Neural cell (in vitro differentiated cells): ENCODE measurements around the gene CLDN6. TPM values are rescaled to one million over a fixed set of nuclear protein-coding genes. Genes with fewer than 3 reads are reported as not detected.
A peak's percentile ranks its signal among the peaks of the same experiment; 100 is the strongest.

ENCODE experiments used
- H2AFZ ChIP-seq: fragments of 200-600, 300-800 bp; sonication (generic), shearing (Covaris generic); 2 replicates; pipeline ENCODE4 v1.6.0; 2014; ENCODE audit warnings: low read depth, mild to moderate bottlenecking, antibody characterized with exemption, low read length, moderate library complexity
- H3F3A ChIP-seq: fragments of 200-600 bp; shearing (Covaris generic); 2 replicates; pipeline ENCODE4 v1.6.1; 2016; ENCODE audit warnings: mild to moderate bottlenecking, moderate library complexity, mixed read lengths, antibody characterized with exemption, low read length; ENCODE audit not compliant: insufficient read depth, poor library complexity, severe bottlenecking
- H3K27ac ChIP-seq: fragments of 200-600, 300-800 bp; sonication (generic), shearing (Covaris generic); 2 replicates; pipeline ENCODE4 v1.5.1; 2014; ENCODE audit warnings: mild to moderate bottlenecking, low read length, moderate library complexity
- H3K27me3 ChIP-seq: fragments of 300-800, 200-600 bp; sonication (generic), shearing (Covaris generic); 2 replicates; pipeline ENCODE4 v1.6.0; 2014; ENCODE audit warnings: mild to moderate bottlenecking, low read depth, low read length, moderate library complexity; ENCODE audit not compliant: insufficient read depth
- H3K36me3 ChIP-seq: fragments of 300-800, 200-600 bp; sonication (generic), shearing (Covaris generic); 2 replicates; pipeline ENCODE4 v1.5.1; 2014; ENCODE audit warnings: mild to moderate bottlenecking, antibody characterized with exemption, low read length, moderate library complexity; ENCODE audit not compliant: insufficient read depth
- H3K4me2 ChIP-seq: fragments of 300-800, 200-600 bp; sonication (generic), shearing (Covaris generic); 2 replicates; pipeline ENCODE4 v1.6.0; 2014; ENCODE audit warnings: mild to moderate bottlenecking, low read length
- H3K4me3 ChIP-seq: fragments of 300-800, 200-600 bp; sonication (generic), shearing (Covaris generic); 2 replicates; pipeline ENCODE4 v1.5.1; 2014; ENCODE audit warnings: mild to moderate bottlenecking, low read length, moderate library complexity
- H3K79me2 ChIP-seq: fragments of 200-600 bp; shearing (Covaris generic); replicated peaks from 2 replicates; pipeline ENCODE4 v1.6.0; 2014; ENCODE audit warnings: mild to moderate bottlenecking, low read length, moderate library complexity; ENCODE audit not compliant: insufficient read depth
- H3K9ac ChIP-seq: fragments of 300-800, 200-600 bp; sonication (generic), shearing (Covaris generic); 2 replicates; pipeline ENCODE4 v1.6.1; 2016; ENCODE audit warnings: mild to moderate bottlenecking, low read length, mixed read lengths
- H3K9me2 ChIP-seq: fragments of 200-600 bp; shearing (Covaris generic); 2 replicates; pipeline ENCODE4 v1.6.1; 2016; ENCODE audit warnings: mild to moderate bottlenecking, low read length, mixed read lengths; ENCODE audit not compliant: insufficient read depth
- H3K9me3 ChIP-seq: fragments of 200-600, 300-800 bp; sonication (generic), shearing (Covaris generic); 2 replicates; pipeline ENCODE4 v1.6.1; 2016; ENCODE audit warnings: mild to moderate bottlenecking, mixed run types, low read length, moderate library complexity, mixed read lengths
- H4K20me1 ChIP-seq: fragments of 200-600 bp; shearing (Covaris generic); 2 replicates; pipeline ENCODE4 v1.6.1; 2016; ENCODE audit warnings: mild to moderate bottlenecking, mixed run types; ENCODE audit not compliant: insufficient read depth
- CTCF ChIP-seq: fragments of 450-650 bp; IDR thresholded peaks from 2 replicates; pipeline ENCODE4 v1.5.1; 2014; ENCODE audit warnings: antibody characterized with exemption, mild to moderate bottlenecking, moderate library complexity; ENCODE audit not compliant: poor library complexity, severe bottlenecking
- EP300 ChIP-seq: fragments of 450-650 bp; conservative IDR thresholded peaks from 2 replicates; pipeline ENCODE4 v1.6.1; 2014; ENCODE audit warnings: antibody characterized with exemption, mild to moderate bottlenecking, moderate library complexity; ENCODE audit not compliant: poor library complexity, severe bottlenecking
- EZH2 ChIP-seq: fragments of 200-600, 300-800 bp; shearing (Covaris generic), sonication (generic); IDR thresholded peaks from 2 replicates; pipeline ENCODE4 v1.6.1; 2014; ENCODE audit warnings: antibody characterized with exemption, low read length, borderline replicate concordance, mild to moderate bottlenecking; ENCODE audit not compliant: insufficient read depth, poor library complexity, severe bottlenecking
- MXI1 ChIP-seq: fragments of 450-650 bp; conservative IDR thresholded peaks from 2 replicates; pipeline ENCODE4 v1.6.1; 2014; ENCODE audit warnings: antibody characterized with exemption, mild to moderate bottlenecking; ENCODE audit not compliant: poor library complexity, severe bottlenecking
- POLR2AphosphoS5 ChIP-seq: IDR thresholded peaks from 2 replicates; pipeline ENCODE4 v1.6.1; 2012
- RAD21 ChIP-seq: fragments of 450-650 bp; conservative IDR thresholded peaks from 2 replicates; pipeline ENCODE4 v1.6.1; 2014; ENCODE audit warnings: antibody characterized with exemption, mild to moderate bottlenecking, moderate library complexity
- REST ChIP-seq: IDR thresholded peaks from 2 replicates; pipeline ENCODE4 v1.6.1; 2012; ENCODE audit warnings: borderline replicate concordance
- SMC3 ChIP-seq: fragments of 450-650 bp; conservative IDR thresholded peaks from 2 replicates; pipeline ENCODE4 v1.6.1; 2014; ENCODE audit warnings: antibody characterized with exemption, mild to moderate bottlenecking, moderate library complexity; ENCODE audit not compliant: poor library complexity
- TAF1 ChIP-seq: IDR thresholded peaks from 2 replicates; pipeline ENCODE4 v1.6.1; 2012; ENCODE audit warnings: low read depth
- polyA plus RNA-seq: library from polyadenylated mRNA; depleted of rRNA; stranded (reverse); fragments of >200 nt; gene quantifications from 2 replicates; pipeline ENCODE4 v1.2.3, GENCODE V29; 2014

CLDN6 gene
- polyA plus RNA-seq, 1 donor from 2014 or later, result not detected

GRCh38 chr16:2981899-2982250 is 36.1 kb downstream of the CLDN6 start:
- H3F3A ChIP-seq, result no peaks in the 10 kb centered on the region
- no peaks in the 10 kb centered on the region for H3K79me2 ChIP-seq
- TF ChIP-seq REST (no peak), RAD21 (no peak), EP300 (no peak), MXI1 (no peak), CTCF (no peak), TAF1 (no peak), EZH2 (no peak), SMC3 (no peak), POLR2AphosphoS5 (no peak)
- no peaks in the 10 kb centered on the region for H3K27me3 ChIP-seq
- no peaks in the 10 kb centered on the region for H3K9me2 ChIP-seq
- H3K4me3 ChIP-seq, result no peak overlapping the region
- H3K27ac ChIP-seq, result no peak overlapping the region
- H3K9ac ChIP-seq, result no peak overlapping the region
- H3K9me3 ChIP-seq, result no peaks in the 10 kb centered on the region
- no peak overlapping the region for H2AFZ ChIP-seq
- no peak overlapping the region for H3K4me2 ChIP-seq
- no peaks in the 10 kb centered on the region for H3K36me3 ChIP-seq
- no peaks in the 10 kb centered on the region for H4K20me1 ChIP-seq

- H3K27ac ChIP-seq, result no peak overlapping the region
- H4K20me1 ChIP-seq, result no peaks in the 10 kb centered on the region
- H3K4me3 ChIP-seq, result peak overlapping the region; percentile 81
- H3K27me3 ChIP-seq, result no peaks in the 10 kb centered on the region
- H3K9me2 ChIP-seq, result no peaks in the 10 kb centered on the region
- TF ChIP-seq EP300, result no peak
- no peak for TF ChIP-seq POLR2AphosphoS5
- TF ChIP-seq RAD21, result no peak
- TF ChIP-seq TAF1, result no peak
- no peak for TF ChIP-seq REST
- no peaks in the 10 kb centered on the region for H3K36me3 ChIP-seq
- H3K4me2 ChIP-seq, result no peak overlapping the region
- H2AFZ ChIP-seq, result no peak overlapping the region
- H3F3A ChIP-seq, result no peaks in the 10 kb centered on the region
- no peak overlapping the region for H3K9ac ChIP-seq
- H3K9me3 ChIP-seq, result no peaks in the 10 kb centered on the region
- H3K79me2 ChIP-seq, result no peaks in the 10 kb centered on the region
Measured at GRCh38 chr16:2981177-2981898, 36.6 kb downstream of the CLDN6 start.
